Measurements from ENCODE around the gene WWOX. TPM values are rescaled to one million over a fixed set of nuclear protein-coding genes. Genes with fewer than 3 reads are reported as not detected.

Gene WWOX
- total RNA-seq, 1 experiment from 2014 or later: 15.6 TPM

GRCh38 chr16:79159261-79160049 lies 1060.0 kb downstream of the WWOX start:
- H4K5ac ChIP-seq (ENCODE audit: insufficient read length, low read depth, low read length): no peak overlapping the region
- no peaks in the 10 kb centered on the region for H3K23me2 ChIP-seq (ENCODE audit: insufficient read length, low read depth, low read length, poor library complexity, severe bottlenecking)
- WGBS (ENCODE audit: extremely low coverage, insufficient read length, low lambda C conversion rate): no CpG with 5 or more reads among the region's 13 CpGs
- no peak overlapping the region for H3T11ph ChIP-seq (ENCODE audit: low read length)
- no peak overlapping the region for H3K9ac ChIP-seq (ENCODE audit: extremely low read depth, insufficient read length, low read length)
- H3K18ac ChIP-seq (ENCODE audit: insufficient read length, low read depth, low read length): no peak overlapping the region
- H3K56ac ChIP-seq (ENCODE audit: insufficient read length, low read depth, low read length): no peak overlapping the region
- H4K8ac ChIP-seq (replicated peaks; ENCODE audit: insufficient read length, low read depth, low read length): no peak overlapping the region
- DNase-seq: no peak
- H4K91ac ChIP-seq (ENCODE audit: insufficient read length, low read depth, low read length): no peak overlapping the region
- no peak overlapping the region for H3K4me2 ChIP-seq (ENCODE audit: insufficient read depth, insufficient read length, low read length)
- H2AK5ac ChIP-seq (ENCODE audit: insufficient read length, low read length): no peak overlapping the region
- Mint-ChIP-seq H3K27me3 (ENCODE audit: low read depth) (no peaks in the 10 kb centered on the region), H3K27ac (no peak overlapping the region; a peak in 1 of 7 replicates), H3K9me3 (no peaks in the 10 kb centered on the region; a peak in 1 of 5 replicates), H3K4me1 (peaks cover 29 to 34% of the 10 kb centered on the region in 2 experiments), H3K4me3 (no peak overlapping the region), H3K36me3 (ENCODE audit: insufficient read depth in 1 of 3, low read depth in 3 of 3) (no peaks in the 10 kb centered on the region)
- H2BK20ac ChIP-seq (ENCODE audit: low read depth, low read length, poor library complexity, severe bottlenecking): no peak overlapping the region
- H3K79me1 ChIP-seq (ENCODE audit: insufficient read depth, low read depth, low read length, poor library complexity, severe bottlenecking): no peaks in the 10 kb centered on the region
- H3K4ac ChIP-seq (ENCODE audit: low read depth, low read length): no peak overlapping the region
- no peak overlapping the region for H2BK120ac ChIP-seq (ENCODE audit: low read depth, low read length, poor library complexity, severe bottlenecking)
- H3K23ac ChIP-seq (ENCODE audit: insufficient read length, low read depth, low read length): no peak overlapping the region
- H2AFZ ChIP-seq (ENCODE audit: low read length): no peak overlapping the region
- no peaks in the 10 kb centered on the region for H3K27me3 ChIP-seq (ENCODE audit: insufficient read depth, low read length)
- no peak overlapping the region for H2BK5ac ChIP-seq (ENCODE audit: insufficient read length, low read length)
- H4K20me1 ChIP-seq (ENCODE audit: control insufficient read depth, insufficient read depth, insufficient read length): no peaks in the 10 kb centered on the region
- no peak overlapping the region for H2BK12ac ChIP-seq (ENCODE audit: insufficient read length, low read depth, low read length)
- no peak overlapping the region for H2BK15ac ChIP-seq (ENCODE audit: low read depth, low read length)
- H3K27ac ChIP-seq (ENCODE audit: insufficient read length, low read depth, low read length): no peak overlapping the region
- TF ChIP-seq CTCF (conservative IDR thresholded peaks at IDR 0.05): no peak
- H3K4me1 ChIP-seq (ENCODE audit: insufficient read depth, low read length): peaks cover 2% of the 10 kb centered on the region; the same call in 1 of the 2 replicates
- H3K14ac ChIP-seq (ENCODE audit: insufficient read depth, low read length): no peak overlapping the region
- no peaks in the 10 kb centered on the region for H3K79me2 ChIP-seq (ENCODE audit: insufficient read depth, low read length)
- H3K9me3 ChIP-seq (ENCODE audit: control insufficient read depth, low read depth, low read length): no peaks in the 10 kb centered on the region
